ENCODE results near the gene WRAP53.

- no peak for TF ChIP-seq CTCF (IDR thresholded peaks at IDR 0.05; ENCODE audit: low read length)
- TF ChIP-seq EZH2 (IDR thresholded peaks at IDR 0.05; ENCODE audit: borderline replicate concordance, low read length) = no peak
Measured at GRCh38 chr17:7705269-7706255, 17.3 kb downstream of the WRAP53 start.

Measured in OCI-LY1 (cell line).